ENCODE measurements around the gene RAB35.

RAB35 gene

GRCh38 chr12:120062976-120063579, 53.5 kb downstream of the RAB35 start:
- H3K36me3 ChIP-seq, result no peaks in the 10 kb centered on the region
- H3K27ac ChIP-seq, result no peak overlapping the region

GRCh38 chr12:120061575-120062214, 54.9 kb downstream of the RAB35 start:
- Histone ChIP-seq H3K27ac (no peak overlapping the region), H3K36me3 (no peaks in the 10 kb centered on the region), H3K27me3 (peaks cover 57% of the 10 kb centered on the region), H3K4me1 (ENCODE audit: control insufficient read depth in 1 of 2, insufficient read depth in 1 of 2, low read depth in 1 of 2, low read length in 1 of 2) (no peaks in the 10 kb centered on the region), H3K9me3 (no peaks in the 10 kb centered on the region), H3K4me3 (ENCODE audit: low read depth in 1 of 2, low read length in 1 of 2) (no peak overlapping the region)
- TF ChIP-seq CTCF (IDR thresholded peaks at IDR 0.05), result no peak

More at GRCh38 chr12:120062976-120063579, 53.5 kb downstream of the RAB35 start:
- Histone ChIP-seq H3K9me3 (no peaks in the 10 kb centered on the region), H3K27me3 (peaks cover 62% of the 10 kb centered on the region), H3K4me1 (ENCODE audit: control insufficient read depth in 1 of 2, insufficient read depth in 1 of 2, low read depth in 1 of 2, low read length in 1 of 2) (no peaks in the 10 kb centered on the region), H3K4me3 (ENCODE audit: low read depth in 1 of 2, low read length in 1 of 2) (no peak overlapping the region)
- TF ChIP-seq CTCF (IDR thresholded peaks at IDR 0.05), result no peak

- H3K27ac ChIP-seq, result no peak overlapping the region
- peaks cover 52% of the 10 kb centered on the region for H3K27me3 ChIP-seq
- no peaks in the 10 kb centered on the region for H3K9me3 ChIP-seq
- H3K4me3 ChIP-seq (ENCODE audit: low read depth in 1 of 2, low read length in 1 of 2), result no peak overlapping the region
- no peak for TF ChIP-seq CTCF (IDR thresholded peaks at IDR 0.05)
- peaks cover 0 to 1% of the 10 kb centered on the region in 2 experiments for H3K4me1 ChIP-seq (ENCODE audit: control insufficient read depth in 1 of 2, insufficient read depth in 1 of 2, low read depth in 1 of 2, low read length in 1 of 2)
- H3K36me3 ChIP-seq, result no peaks in the 10 kb centered on the region
Measured at GRCh38 chr12:120060717-120061116, 55.8 kb downstream of the RAB35 start.

- no peak overlapping the region for H3K4me3 ChIP-seq (ENCODE audit: low read depth in 1 of 2, low read length in 1 of 2)
- H3K27me3 ChIP-seq, result peaks cover 52% of the 10 kb centered on the region
- H3K27ac ChIP-seq, result no peak overlapping the region
- H3K4me1 ChIP-seq (ENCODE audit: control insufficient read depth in 1 of 2, insufficient read depth in 1 of 2, low read depth in 1 of 2, low read length in 1 of 2), result peaks cover 0 to 6% of the 10 kb centered on the region in 2 experiments
- TF ChIP-seq CTCF (IDR thresholded peaks at IDR 0.05), result no peak
- no peaks in the 10 kb centered on the region for H3K9me3 ChIP-seq
- no peaks in the 10 kb centered on the region for H3K36me3 ChIP-seq
Measured at GRCh38 chr12:120060196-120060595, 56.4 kb downstream of the RAB35 start.

- H3K36me3 ChIP-seq, result no peaks in the 10 kb centered on the region
- no peaks in the 10 kb centered on the region for H3K9me3 ChIP-seq
- H3K27me3 ChIP-seq, result peaks cover 32% of the 10 kb centered on the region
- H3K27ac ChIP-seq, result no peak overlapping the region
- H3K4me1 ChIP-seq (ENCODE audit: control insufficient read depth in 1 of 2, insufficient read depth in 1 of 2, low read depth in 1 of 2, low read length in 1 of 2), result peaks cover 0 to 7% of the 10 kb centered on the region in 2 experiments
- H3K4me3 ChIP-seq (ENCODE audit: low read depth in 1 of 2, low read length in 1 of 2), result no peak overlapping the region
- TF ChIP-seq CTCF (IDR thresholded peaks at IDR 0.05), result no peak
Measured at GRCh38 chr12:120056739-120057138, 59.8 kb downstream of the RAB35 start.

Data from neutrophil (primary cell).